Measurements from ENCODE around the gene PRRC2B. TPM values are rescaled to one million over a fixed set of nuclear protein-coding genes. Genes with fewer than 3 reads are reported as not detected.

Gene PRRC2B
- total RNA-seq, 1 experiment from 2014 or later = 170 TPM

DNA sequence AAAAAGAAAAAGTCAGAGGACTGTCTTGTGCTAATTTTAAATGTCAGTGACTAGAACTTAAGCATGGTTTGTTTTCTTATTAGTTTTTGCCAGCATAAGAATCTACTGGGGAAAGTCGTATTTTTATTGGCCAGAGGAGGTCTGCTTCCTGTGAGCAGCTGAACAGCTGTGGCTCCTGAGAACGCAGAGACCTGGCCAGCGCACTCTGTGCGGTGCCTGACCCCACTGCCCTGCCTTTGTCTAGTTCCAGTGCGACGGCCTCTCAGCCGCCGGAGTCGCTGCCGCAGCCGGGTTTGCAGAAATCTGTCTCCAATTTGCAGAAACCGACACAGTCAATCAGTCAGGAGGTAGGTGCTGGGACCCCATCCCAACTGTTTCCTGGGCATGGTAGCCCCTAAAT, 42.5 kb downstream of the PRRC2B start:
- no peak overlapping the region for H3K4me3 ChIP-seq (replicated peaks in 1 of 2; ENCODE audit: low read depth in 1 of 2, low read length in 2 of 2)
- no peaks in the 10 kb centered on the region for H3K9me3 ChIP-seq (ENCODE audit: control insufficient read depth in 1 of 2, insufficient read depth in 1 of 2, low read depth in 1 of 2, low read length in 2 of 2)
- no peaks in the 10 kb centered on the region for H3K9me2 ChIP-seq (ENCODE audit: insufficient read depth)
- no peak overlapping the region for H3K9ac ChIP-seq (ENCODE audit: low read length)
- H3K4me2 ChIP-seq (ENCODE audit: low read length) = no peak overlapping the region
- H3K36me3 ChIP-seq (ENCODE audit: control insufficient read depth in 1 of 2, insufficient read depth in 2 of 2, low read length in 2 of 2) = peaks cover 55 to 68% of the 10 kb centered on the region in 2 experiments; a peak in 3 of 4 replicates
- no peak overlapping the region for H3K27ac ChIP-seq (ENCODE audit: low read depth, low read length)
- ChIA-PET POLR2A (no interaction called here), CTCF (no interaction called here), RAD21 (ENCODE audit: low non-redundant PET in 1 of 2, low total read pairs in 2 of 2, uncharacterized antibody in 2 of 2, unreplicated experiment in 2 of 2) (no interaction called here)
- DNase-seq (ENCODE audit: low read depth, low spot score) = no peak
- H3K27me3 ChIP-seq (ENCODE audit: insufficient read depth, low read length) = no peaks in the 10 kb centered on the region
- H4K20me1 ChIP-seq (ENCODE audit: insufficient read depth) = peaks cover 5% of the 10 kb centered on the region; the same call in 1 of the 2 replicates
- TF ChIP-seq EZH2phosphoT487 (IDR thresholded peaks at IDR 0.05; ENCODE audit: borderline replicate concordance) (no peak), RAD21 (IDR thresholded peaks at IDR 0.05; ENCODE audit: low read depth) (no peak), FOSL1 (IDR thresholded peaks at IDR 0.05; ENCODE audit: low read depth) (no peak), TCF7L2 (IDR thresholded peaks at IDR 0.05; ENCODE audit: borderline replicate concordance, extremely low read depth, insufficient read depth, insufficient read length) (no peak), SP1 (IDR thresholded peaks at IDR 0.05; ENCODE audit: low read depth) (no peak), ELF1 (IDR thresholded peaks at IDR 0.05; ENCODE audit: borderline replicate concordance, low read depth) (no peak), CEBPB (IDR thresholded peaks at IDR 0.05; ENCODE audit: low read depth) (no peak), EZH2 (IDR thresholded peaks at IDR 0.05) (no peak), CTCF (IDR thresholded peaks at IDR 0.05 in 2 of 3, conservative IDR thresholded peaks at IDR 0.05 in 1 of 3; ENCODE audit: borderline replicate concordance in 1 of 3, insufficient read depth in 1 of 3, low read depth in 2 of 3, low read length in 2 of 3) (no peak), SRF (IDR thresholded peaks at IDR 0.05; ENCODE audit: low read depth) (no peak), SIN3A (IDR thresholded peaks at IDR 0.05; ENCODE audit: low read depth) (no peak), CBX3 (IDR thresholded peaks at IDR 0.05; ENCODE audit: low read depth) (no peak), POLR2AphosphoS5 (IDR thresholded peaks at IDR 0.05; ENCODE audit: low read depth, low read length) (no peak), ZFX (IDR thresholded peaks at IDR 0.05) (no peak), YY1 (IDR thresholded peaks at IDR 0.05; ENCODE audit: extremely low read depth, insufficient replicate concordance, low read depth, low read length) (no peak), ATF3 (IDR thresholded peaks at IDR 0.05) (no peak), JUND (IDR thresholded peaks at IDR 0.05) (no peak)
- TF ChIP-seq, protein P1, sequence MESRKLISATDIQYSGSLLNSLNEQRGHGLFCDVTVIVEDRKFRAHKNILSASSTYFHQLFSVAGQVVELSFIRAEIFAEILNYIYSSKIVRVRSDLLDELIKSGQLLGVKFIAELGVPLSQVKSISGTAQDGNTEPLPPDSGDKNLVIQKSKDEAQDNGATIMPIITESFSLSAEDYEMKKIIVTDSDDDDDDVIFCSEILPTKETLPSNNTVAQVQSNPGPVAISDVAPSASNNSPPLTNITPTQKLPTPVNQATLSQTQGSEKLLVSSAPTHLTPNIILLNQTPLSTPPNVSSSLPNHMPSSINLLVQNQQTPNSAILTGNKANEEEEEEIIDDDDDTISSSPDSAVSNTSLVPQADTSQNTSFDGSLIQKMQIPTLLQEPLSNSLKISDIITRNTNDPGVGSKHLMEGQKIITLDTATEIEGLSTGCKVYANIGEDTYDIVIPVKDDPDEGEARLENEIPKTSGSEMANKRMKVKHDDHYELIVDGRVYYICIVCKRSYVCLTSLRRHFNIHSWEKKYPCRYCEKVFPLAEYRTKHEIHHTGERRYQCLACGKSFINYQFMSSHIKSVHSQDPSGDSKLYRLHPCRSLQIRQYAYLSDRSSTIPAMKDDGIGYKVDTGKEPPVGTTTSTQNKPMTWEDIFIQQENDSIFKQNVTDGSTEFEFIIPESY (IDR thresholded peaks at IDR 0.05; ENCODE audit: extremely low read depth, insufficient replicate concordance, low read length) = no peak
- TF ChIP-seq, protein P2, sequence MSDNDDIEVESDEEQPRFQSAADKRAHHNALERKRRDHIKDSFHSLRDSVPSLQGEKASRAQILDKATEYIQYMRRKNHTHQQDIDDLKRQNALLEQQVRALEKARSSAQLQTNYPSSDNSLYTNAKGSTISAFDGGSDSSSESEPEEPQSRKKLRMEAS (IDR thresholded peaks at IDR 0.05) = no peak
- H3K79me2 ChIP-seq (ENCODE audit: insufficient read depth, low read length) = peaks cover 94% of the 10 kb centered on the region
- no peak for ATAC-seq
- no TSS peak for BruUV-seq (replicated peaks)
- no peaks in the 10 kb centered on the region for H3K4me1 ChIP-seq (ENCODE audit: control insufficient read depth in 1 of 2, insufficient read depth in 2 of 2, low read length in 2 of 2)
- H2AFZ ChIP-seq (ENCODE audit: low read depth, low read length, poor library complexity, severe bottlenecking) = no peak overlapping the region
- intact Hi-C loops (cut with micrococcal nuclease) = no loop called here

All from HCT116 (cell line).